Lung microvascular endothelial cell (primary cell): ENCODE results near the gene INTS2. TPM values are rescaled to one million over a fixed set of nuclear protein-coding genes. Genes with fewer than 3 reads are reported as not detected.
"Not testable (repeated sequence)": the region's sequence is repeated elsewhere in the genome, so short reads cannot be mapped to it uniquely, and the experiment has no call there.

Source experiments
- DNase-seq, 2 donors: peaks; one replicate each; pipeline versions ENCODE4 v3.0.0 to v3.0.0-alpha.2; 2010; ENCODE audit warnings: low read depth in 2 of 2
- total RNA-seq: library from RNA; depleted of rRNA; stranded (reverse); fragments of >200 nt; gene quantifications from 2 replicates; pipeline ENCODE4 v1.2.1, GENCODE V29; 2014

The INTS2 gene
- total RNA-seq, 1 donor from 2014 or later = 13.1 TPM

- no peak for DNase-seq
Observed at GRCh38 chr17:61822326-61823285, 105.2 kb downstream of the INTS2 start.

- DNase-seq = no peak
Observed at GRCh38 chr17:61821655-61822054, 106.1 kb downstream of the INTS2 start.

GRCh38 chr17:61819265-61819664 is 108.5 kb downstream of the INTS2 start:
- DNase-seq = not testable (repeated sequence)

GRCh38 chr17:61818225-61818624 is 109.6 kb downstream of the INTS2 start:
- DNase-seq = no peak

GRCh38 chr17:61817452-61817851 is 110.3 kb downstream of the INTS2 start:
- DNase-seq = no peak

GRCh38 chr17:61816538-61816937 is 111.2 kb downstream of the INTS2 start:
- no peak for DNase-seq

GRCh38 chr17:61815863-61816503 is 111.8 kb downstream of the INTS2 start:
- no peak for DNase-seq

Other genes starting within 250 kb of the INTS2 start
- gene BRIP1, start 64.5 kb downstream of the INTS2 start, total RNA-seq = 1.8 and 4.4 TPM in 2 replicates
- 26.4 and 37.7 TPM in 2 replicates for gene MED13, start 137.3 kb upstream of the INTS2 start, total RNA-seq